PC-3 (cell line): ENCODE data around the gene PTPRE. TPM values are rescaled to one million over a fixed set of nuclear protein-coding genes. Genes with fewer than 3 reads are reported as not detected.

ENCODE experiments used
- ATAC-seq: fragments of 200-7000 bp; cut with Tn5 transposase; 2 replicates; pipeline ENCODE4 v1.9.1; 2020; ENCODE audit warnings: mild to moderate bottlenecking, moderate library complexity
- BruUV-seq: library from RNA; stranded (reverse); fragments of 400-500 nt; replicated peaks from 2 replicates; lab custom pipeline; 2021; lab: Mats Ljungman, UMichigan
- CTCF ChIA-PET: fragments of 300-600 bp; sonication (Branson Sonifier 250); formaldehyde crosslinking; loops from one replicate; lab custom pipeline; 2022; ENCODE audit warnings: antibody characterized with exemption; lab: Charles Lee
- POLR2A ChIA-PET: fragments of 300-600 bp; sonication (Branson Sonifier 250); formaldehyde crosslinking; loops from one replicate; lab custom pipeline; 2022; ENCODE audit warnings: antibody characterized with exemption; ENCODE audit not compliant: unreplicated experiment; lab: Charles Lee
- DNase-seq: peaks from one replicate; pipeline ENCODE4 v3.0.0-alpha.2; 2015
- H2AFZ ChIP-seq: fragments of 300-600 bp; sonication (generic); 2 replicates; pipeline ENCODE4 v1.6.0; 2016; ENCODE audit warnings: antibody characterized with exemption, low read length
- H3F3A ChIP-seq: fragments of 300-600 bp; sonication (generic); one replicate; pipeline ENCODE4 v1.6.0; 2017; ENCODE audit warnings: antibody characterized with exemption, low read length, control low read depth, mild to moderate bottlenecking; ENCODE audit not compliant: unreplicated experiment
- H3K27ac ChIP-seq: fragments of 300-600 bp; sonication (generic); 2 replicates; pipeline ENCODE4 v1.5.1; 2016; ENCODE audit warnings: mild to moderate bottlenecking, low read length
- H3K27me3 ChIP-seq: fragments of 300-600 bp; sonication (generic); 2 replicates; pipeline ENCODE4 v1.6.1; 2016; ENCODE audit warnings: low read length, mixed read lengths
- H3K36me3 ChIP-seq: fragments of 300-600 bp; sonication (generic); 2 replicates; pipeline ENCODE4 v1.6.1; 2016; ENCODE audit warnings: low read depth, mixed run types, low read length, mixed read lengths
- H3K4me1 ChIP-seq: fragments of 300-600 bp; sonication (generic); 2 replicates; pipeline ENCODE4 v1.5.1; 2016; ENCODE audit warnings: low read length; ENCODE audit not compliant: insufficient read depth
- H3K4me2 ChIP-seq: fragments of 300-600 bp; sonication (generic); 2 replicates; pipeline ENCODE4 v1.6.0; 2016; ENCODE audit warnings: low read length
- H3K4me3 ChIP-seq: fragments of 300-600 bp; sonication (generic); 2 replicates; pipeline ENCODE4 v1.5.1; 2016; ENCODE audit warnings: mild to moderate bottlenecking, low read length, mixed read lengths
- H3K79me2 ChIP-seq: fragments of 300-600 bp; sonication (generic); 2 replicates; pipeline ENCODE4 v1.6.1; 2017; ENCODE audit warnings: low read length, mixed read lengths
- H3K9ac ChIP-seq: fragments of 300-600 bp; sonication (generic); 2 replicates; pipeline ENCODE4 v1.6.0; 2016; ENCODE audit warnings: mild to moderate bottlenecking, low read length
- H3K9me2 ChIP-seq: fragments of 300-600 bp; sonication (generic); replicated peaks from 2 replicates; pipeline ENCODE4 v1.6.1; 2016; ENCODE audit warnings: mixed run types, low read length, mixed read lengths
- H3K9me3 ChIP-seq: fragments of 300-600 bp; sonication (generic); 2 replicates; pipeline ENCODE4 v1.6.1; 2016; ENCODE audit warnings: low read length, mixed read lengths
- H4K20me1 ChIP-seq: fragments of 300-600 bp; sonication (generic); 2 replicates; pipeline ENCODE4 v1.6.1; 2016; ENCODE audit warnings: low read length, mixed read lengths
- EZH2 ChIP-seq: fragments of 300-600 bp; sonication (generic); IDR thresholded peaks from one replicate; pipeline ENCODE4 v1.6.1; 2017; ENCODE audit warnings: antibody characterized with exemption, mild to moderate bottlenecking, low read length; ENCODE audit not compliant: unreplicated experiment
- EZH2phosphoT487 ChIP-seq: fragments of 300-600 bp; sonication (generic); IDR thresholded peaks from 2 replicates; pipeline ENCODE4 v1.6.1; 2018; ENCODE audit warnings: mild to moderate bottlenecking, antibody characterized with exemption, low read length, borderline replicate concordance
- intact Hi-C: fragments of 100-400 bp; cut with micrococcal nuclease; formaldehyde crosslinking; loops from 2 replicates; pipeline ENCODE4 v1.9.0; 2023
- total RNA-seq: library from RNA; depleted of rRNA; stranded (reverse); fragments of >200 nt; gene quantifications from 2 replicates; pipeline ENCODE4 v1.2.3, GENCODE V29; 2014
- TF ChIP-seq, protein P1 (sequence below): fragments of 300-600 bp; sonication (generic); conservative IDR thresholded peaks from 2 replicates; pipeline ENCODE4 v1.5.1; 2017; ENCODE audit warnings: antibody characterized with exemption, low read depth, mild to moderate bottlenecking, low read length

The PTPRE gene
- total RNA-seq, 1 experiment from 2014 or later: 3.1 TPM

DNA sequence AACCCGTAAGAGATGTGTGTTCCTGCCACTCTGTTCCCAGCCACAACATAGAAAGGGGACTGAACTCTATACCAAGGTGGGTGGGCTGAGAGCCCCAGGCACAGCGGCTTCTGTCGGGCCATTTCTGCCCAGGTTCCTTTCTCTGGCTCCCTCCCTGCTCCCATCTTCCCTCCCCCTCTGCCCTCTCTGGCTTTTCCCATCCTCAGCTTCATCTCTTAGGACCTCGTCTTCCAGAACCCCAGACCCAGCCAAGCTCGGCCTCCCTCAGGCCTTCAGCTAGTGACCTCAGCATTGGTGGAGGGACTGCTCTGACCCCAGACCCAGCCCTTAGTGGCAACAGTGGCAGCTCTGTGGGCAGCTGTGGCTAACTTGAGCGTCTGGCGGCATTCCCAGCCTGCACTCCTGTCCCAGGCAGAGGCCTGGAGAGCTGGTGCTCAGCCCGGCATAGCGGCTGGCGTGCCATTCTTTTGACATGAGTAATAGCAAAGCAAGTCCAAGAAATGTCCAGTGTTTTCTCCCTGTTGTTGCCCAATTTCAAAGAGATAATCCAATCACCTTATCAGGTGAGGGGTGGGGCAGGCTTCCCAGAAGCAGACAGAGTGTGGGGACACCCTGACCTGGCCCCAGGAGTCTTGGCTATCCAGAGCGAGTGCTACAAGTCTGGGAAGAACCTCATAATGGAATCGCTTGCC lies 15.9 kb downstream of the PTPRE start:
- Histone ChIP-seq H3K4me3 (no peak overlapping the region), H4K20me1 (no peaks in the 10 kb centered on the region), H3K9ac (peak overlapping the region; percentile 2; the same call in 1 of the 2 replicates), H3F3A (no peaks in the 10 kb centered on the region), H3K9me2 (no peaks in the 10 kb centered on the region), H3K4me2 (peak overlapping the region; percentile 72; the same call in 1 of the 2 replicates), H3K27ac (peak overlapping the region; percentile 41), H3K79me2 (no peaks in the 10 kb centered on the region), H3K27me3 (no peaks in the 10 kb centered on the region), H3K4me1 (peaks cover 27% of the 10 kb centered on the region), H3K9me3 (no peaks in the 10 kb centered on the region), H3K36me3 (no peaks in the 10 kb centered on the region), H2AFZ (0 out of 2 replicates have a peak overlapping the region, but pooled peaks have one; percentile 26)
- DNase-seq (peak; percentile 83), ATAC-seq (peak; percentile 88)
- no TSS peak for BruUV-seq
- TF ChIP-seq EZH2 (no peak), EZH2phosphoT487 (no peak)
- TF ChIP-seq, protein P1, sequence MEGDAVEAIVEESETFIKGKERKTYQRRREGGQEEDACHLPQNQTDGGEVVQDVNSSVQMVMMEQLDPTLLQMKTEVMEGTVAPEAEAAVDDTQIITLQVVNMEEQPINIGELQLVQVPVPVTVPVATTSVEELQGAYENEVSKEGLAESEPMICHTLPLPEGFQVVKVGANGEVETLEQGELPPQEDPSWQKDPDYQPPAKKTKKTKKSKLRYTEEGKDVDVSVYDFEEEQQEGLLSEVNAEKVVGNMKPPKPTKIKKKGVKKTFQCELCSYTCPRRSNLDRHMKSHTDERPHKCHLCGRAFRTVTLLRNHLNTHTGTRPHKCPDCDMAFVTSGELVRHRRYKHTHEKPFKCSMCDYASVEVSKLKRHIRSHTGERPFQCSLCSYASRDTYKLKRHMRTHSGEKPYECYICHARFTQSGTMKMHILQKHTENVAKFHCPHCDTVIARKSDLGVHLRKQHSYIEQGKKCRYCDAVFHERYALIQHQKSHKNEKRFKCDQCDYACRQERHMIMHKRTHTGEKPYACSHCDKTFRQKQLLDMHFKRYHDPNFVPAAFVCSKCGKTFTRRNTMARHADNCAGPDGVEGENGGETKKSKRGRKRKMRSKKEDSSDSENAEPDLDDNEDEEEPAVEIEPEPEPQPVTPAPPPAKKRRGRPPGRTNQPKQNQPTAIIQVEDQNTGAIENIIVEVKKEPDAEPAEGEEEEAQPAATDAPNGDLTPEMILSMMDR: no peak
- CTCF ChIA-PET: no interaction called here
- POLR2A ChIA-PET: no interaction called here
- intact Hi-C loops: no loop called here

DNA sequence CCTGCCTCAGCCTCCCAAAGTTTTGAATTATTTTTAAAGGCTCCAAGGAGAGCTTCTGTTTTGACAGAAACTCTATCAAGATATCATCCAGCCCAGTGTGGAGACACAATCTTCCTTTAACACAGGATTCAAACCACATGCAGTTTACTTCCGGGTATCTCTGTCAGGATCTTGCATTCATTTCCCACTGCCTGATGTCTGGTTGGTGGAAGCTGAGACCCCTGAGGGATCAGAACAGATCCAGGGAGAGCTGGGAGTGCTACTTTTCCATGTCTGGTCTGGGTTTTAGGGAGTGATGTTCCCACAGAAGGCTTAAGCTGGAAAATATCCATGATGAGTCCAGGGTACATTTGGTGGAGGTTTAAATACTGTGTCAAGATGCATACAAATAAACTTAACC lies 16.7 kb downstream of the PTPRE start:
- intact Hi-C loops: no loop called here
- no peaks in the 10 kb centered on the region for H4K20me1 ChIP-seq
- no TSS peak for BruUV-seq
- DNase-seq (no peak), ATAC-seq (no peak)
- H3K4me3 ChIP-seq: no peak overlapping the region
- H3K36me3 ChIP-seq: no peaks in the 10 kb centered on the region
- H3F3A ChIP-seq: no peaks in the 10 kb centered on the region
- H3K27ac ChIP-seq: 0 out of 2 replicates have a peak overlapping the region, but pooled peaks have one; percentile 36
- H2AFZ ChIP-seq: no peak overlapping the region
- H3K9ac ChIP-seq: no peak overlapping the region
- ChIA-PET POLR2A (no interaction called here), CTCF (no interaction called here)
- H3K9me2 ChIP-seq: no peaks in the 10 kb centered on the region
- TF ChIP-seq EZH2phosphoT487: no peak
- TF ChIP-seq EZH2: no peak
- TF ChIP-seq, protein P1: no peak
- H3K9me3 ChIP-seq: no peaks in the 10 kb centered on the region
- peaks cover 27% of the 10 kb centered on the region for H3K4me1 ChIP-seq
- no peak overlapping the region for H3K4me2 ChIP-seq
- no peaks in the 10 kb centered on the region for H3K79me2 ChIP-seq
- H3K27me3 ChIP-seq: no peaks in the 10 kb centered on the region
